A549 (cell line): Measurements from ENCODE around the gene SKAP1. TPM values are rescaled to one million over a fixed set of nuclear protein-coding genes. Genes with fewer than 3 reads are reported as not detected.

Experiments
- ATAC-seq, 2 experiments: fragments of 200-7000 bp in 1 of 2; fragments of >200 bp in 1 of 2; cut with Nextera tagmentation in 1 of 2; cut with Tn5 transposase in 1 of 2; 3 replicates each; pipeline versions ENCODE4 v1.8.0 to v1.9.1; 2018 to 2020; ENCODE audit warnings: mild to moderate bottlenecking in 1 of 2, moderate library complexity in 1 of 2
- CTCF ChIA-PET: fragments of 300-600 bp; sonication (Branson Sonifier 250); formaldehyde crosslinking; extraction: SDS; loops from one replicate; lab custom pipeline; 2021; ENCODE audit warnings: antibody characterized with exemption, inconsistent platforms; lab: Yijun Ruan, JAX
- POLR2A ChIA-PET: fragments of 350-600 bp; formaldehyde crosslinking; extraction: SDS; loops from one replicate; lab custom pipeline; 2021; ENCODE audit warnings: antibody characterized with exemption, inconsistent platforms; lab: Yijun Ruan, JAX
- DNase-seq, 2 experiments: peaks; one replicate each; pipeline versions ENCODE4 v3.0.0 to v3.0.0-alpha.2; 2011 to 2016; ENCODE audit warnings: low read depth in 1 of 2, low spot score in 1 of 2
- FAIRE-seq: peaks from 2 replicates; lab custom pipeline; 2011; peaks lifted over from hg19 to GRCh38; lab: Jason Lieb, UNC
- H3K27ac ChIP-seq, 2 experiments: fragments of >200 bp; sonication (Bioruptor Twin); formaldehyde crosslinking; 3 replicates each; pipeline ENCODE4 v1.5.1; 2016 to 2017
- H3K4me1 ChIP-seq: fragments of >200 bp; sonication (Bioruptor Twin); formaldehyde crosslinking; 3 replicates; pipeline ENCODE4 v1.6.1; 2016
- H3K4me2 ChIP-seq: fragments of >200 bp; sonication (Bioruptor Twin); formaldehyde crosslinking; 3 replicates; pipeline ENCODE4 v1.6.1; 2016
- H3K4me3 ChIP-seq: fragments of >200 bp; sonication (Bioruptor Twin); formaldehyde crosslinking; 3 replicates; pipeline ENCODE4 v1.5.1; 2016
- H3K9me3 ChIP-seq: fragments of >200 bp; sonication (Bioruptor Twin); formaldehyde crosslinking; 3 replicates; pipeline ENCODE4 v1.6.1; 2016
- BCL3 ChIP-seq: fragments of >200 bp; sonication (Bioruptor Twin); formaldehyde crosslinking; IDR thresholded peaks from 3 replicates; pipeline ENCODE4 v1.6.1; 2016
- CTCF ChIP-seq: fragments of >200 bp; sonication (Bioruptor Twin); formaldehyde crosslinking; IDR thresholded peaks from 3 replicates; pipeline ENCODE4 v1.5.1; 2016
- E2F6 ChIP-seq: IDR thresholded peaks from 2 replicates; pipeline ENCODE4 v1.6.1; 2012; ENCODE audit warnings: low read depth, borderline replicate concordance
- FOSB ChIP-seq: fragments of 250-450 bp; sonication (Bioruptor Pico); IDR thresholded peaks from 2 replicates; pipeline ENCODE4 v1.5.0; 2020; ENCODE audit warnings: mild to moderate bottlenecking, moderate library complexity
- HEYL ChIP-seq: fragments of 250-450 bp; sonication (Bioruptor Pico); IDR thresholded peaks from 2 replicates; pipeline ENCODE4 v1.8.0; 2021; ENCODE audit warnings: mild to moderate bottlenecking, moderate library complexity
- HOXA7 ChIP-seq: fragments of 250-450 bp; sonication (Bioruptor Pico); IDR thresholded peaks from 2 replicates; pipeline ENCODE4 v1.5.0; 2020; ENCODE audit warnings: mild to moderate bottlenecking, moderate library complexity
- HOXB13 ChIP-seq: fragments of 250-450 bp; sonication (Bioruptor Pico); IDR thresholded peaks from 2 replicates; pipeline ENCODE4 v1.5.0; 2020; ENCODE audit warnings: low read depth, mild to moderate bottlenecking, moderate library complexity
- JUNB ChIP-seq: fragments of >200 bp; sonication (Bioruptor Twin); formaldehyde crosslinking; IDR thresholded peaks from 2 replicates; pipeline ENCODE4 v1.6.1; 2016
- KDM1A ChIP-seq: fragments of 200-600 bp; sonication (generic); IDR thresholded peaks from 2 replicates; pipeline ENCODE4 v1.6.1; 2016; ENCODE audit warnings: low read depth, mild to moderate bottlenecking
- MAX ChIP-seq: IDR thresholded peaks from 2 replicates; pipeline ENCODE4 v1.6.1; 2012
- MYC ChIP-seq: IDR thresholded peaks from 2 replicates; pipeline ENCODE4 v1.6.1; 2012; ENCODE audit warnings: mild to moderate bottlenecking, inconsistent platforms, low read length, improper control_type of control experiment, borderline replicate concordance
- PBX3 ChIP-seq: IDR thresholded peaks from 2 replicates; pipeline ENCODE4 v1.6.1; 2012
- RAD21 ChIP-seq, 2 experiments: fragments of >200 bp in 1 of 2; sonication (Bioruptor Twin) in 1 of 2; formaldehyde crosslinking in 1 of 2; IDR thresholded peaks in 1 of 2; conservative IDR thresholded peaks in 1 of 2; 2 replicates in 1 of 2; 3 replicates in 1 of 2; pipeline ENCODE4 v1.6.1; 2012 to 2018; ENCODE audit warnings: inconsistent platforms in 1 of 2
- RCOR1 ChIP-seq: fragments of 150-350 bp; IDR thresholded peaks from 2 replicates; pipeline ENCODE4 v1.6.1; 2014; ENCODE audit warnings: antibody characterized with exemption, low read length, low read depth
- RFX5 ChIP-seq: fragments of 450-650 bp; IDR thresholded peaks from 2 replicates; pipeline ENCODE4 v1.7.1; 2014; ENCODE audit warnings: antibody characterized with exemption, mild to moderate bottlenecking, moderate library complexity
- SMC3 ChIP-seq: fragments of >200 bp; sonication (Bioruptor Twin); formaldehyde crosslinking; IDR thresholded peaks from 3 replicates; pipeline ENCODE4 v1.6.1; 2018; ENCODE audit warnings: inconsistent platforms
- USF2 ChIP-seq: fragments of 450-650 bp; IDR thresholded peaks from 2 replicates; pipeline ENCODE4 v1.6.1; 2014; ENCODE audit warnings: antibody characterized with exemption
- ZNF302 ChIP-seq: fragments of 250-450 bp; sonication (Bioruptor Pico); IDR thresholded peaks from 2 replicates; pipeline ENCODE4 v1.9.0; 2021; ENCODE audit warnings: inconsistent platforms, mild to moderate bottlenecking, moderate library complexity
- WGBS: methylation state at CpG from one replicate; pipeline ENCODE4 v1.1.6; 2017; ENCODE audit errors: missing lambda C conversion rate; 5-methylcytosine and 5-hydroxymethylcytosine counted together
- polyA plus RNA-seq, 4 experiments: library from polyadenylated mRNA; depleted of rRNA in 3 of 4; stranded (reverse); fragments of >200 nt; fragmentation: RNase III in 1 of 4; extraction: RNeasy Plus Mini Kit Qiagen cat#74134 plus additional on column Dnase treatment in 1 of 4; gene quantifications; 2 replicates in 3 of 4; 3 replicates in 1 of 4; pipeline ENCODE4 v1.2.3, GENCODE V29; 2011 to 2017

SKAP1 gene
- polyA plus RNA-seq, 2 of the 4 experiments (the other 2 are of a cell fraction): 0.14 to 0.78 TPM

GRCh38 chr17:48184721-48185120 is 245.3 kb downstream of the SKAP1 start (continued):
- no peak for TF ChIP-seq E2F6
- no peak for TF ChIP-seq HEYL (CRISPR knock-in tag)
- no peak for TF ChIP-seq USF2
- TF ChIP-seq JUNB: no peak
- TF ChIP-seq, all 56 proteins: peak for 0

GRCh38 chr17:48181653-48182052 is 248.4 kb downstream of the SKAP1 start:
- CTCF ChIA-PET: interaction anchor here (0.7 to 3.4 kb wide), 16 partner anchors 10 to 437 kb away, joined by 3 to 16 read pairs (median 4); no protein-coding TSS in a partner anchor
- peak; percentile 50 to 69 for DNase-seq

More at GRCh38 chr17:48181653-48182052, 248.4 kb downstream of the SKAP1 start:
- FAIRE-seq: peak; percentile 46
- TF ChIP-seq FOSB (CRISPR knock-in tag) (no peak), BCL3 (no peak), HOXA7 (CRISPR knock-in tag) (no peak), SMC3 (peak; percentile 43; the same call in 2 of the 3 replicates), E2F6 (no peak), MYC (no peak), KDM1A (no peak), HEYL (CRISPR knock-in tag) (no peak), RCOR1 (no peak), MAX (no peak), CTCF (peak; percentile 69), ZNF302 (CRISPR knock-in tag) (no peak), PBX3 (no peak), RAD21 (conservative IDR thresholded peaks at IDR 0.05 in 1 of 2, IDR thresholded peaks at IDR 0.05 in 1 of 2) (peak; percentile 71 to 87), RFX5 (no peak), HOXB13 (CRISPR knock-in tag) (no peak)
- TF ChIP-seq, all 56 proteins: peak for 3
- H3K4me2 ChIP-seq: no peak overlapping the region
- H3K9me3 ChIP-seq: no peaks in the 10 kb centered on the region
- POLR2A ChIA-PET: no interaction called here
- no peak overlapping the region for H3K27ac ChIP-seq
- WGBS: 0% methylated on average over 1 of the region's 1 CpG
- no peak overlapping the region for H3K4me3 ChIP-seq
- H3K4me1 ChIP-seq: peaks cover 5% of the 10 kb centered on the region; the same call in 1 of the 3 replicates
- ATAC-seq: peak; percentile 76 to 95; a peak in 4 of 6 replicates
